ENCODE data around the gene KRTAP5-3.
"Not testable (repeated sequence)": the region's sequence is repeated elsewhere in the genome, so short reads cannot be mapped to it uniquely, and the experiment has no call there.

Gene KRTAP5-3

GRCh38 chr11:1603629-1604028 is 4.6 kb downstream of the KRTAP5-3 start:
- POLR2A ChIA-PET, result no interaction called here
- Histone ChIP-seq H3K4me1 (ENCODE audit: control insufficient read depth, insufficient read depth, low read length) (no peaks in the 10 kb centered on the region), H3K36me3 (ENCODE audit: control insufficient read depth in 2 of 2, insufficient read depth in 1 of 2, low read length in 2 of 2) (no peaks in the 10 kb centered on the region), H3K9me3 (ENCODE audit: control insufficient read depth, insufficient read depth, low read depth, low read length) (no peaks in the 10 kb centered on the region), H3K4me3 (ENCODE audit: low read depth, low read length) (no peak overlapping the region), H3K27ac (ENCODE audit: extremely low read depth, low read depth, low read length) (no peak overlapping the region)
- CTCF ChIA-PET, result no interaction called here
- TF ChIP-seq ZSCAN4 (tag by site-specific recombination; IDR thresholded peaks at IDR 0.05) (peak; percentile 96), ZNF830 (tag by site-specific recombination; IDR thresholded peaks at IDR 0.05; ENCODE audit: low read depth) (no peak)

GRCh38 chr11:1601663-1602062 is 6.6 kb downstream of the KRTAP5-3 start:
- H3K4me3 ChIP-seq (ENCODE audit: low read depth, low read length); POLR2A ChIA-PET; H3K27ac ChIP-seq (ENCODE audit: extremely low read depth, low read depth, low read length); H3K9me3 ChIP-seq (ENCODE audit: control insufficient read depth, insufficient read depth, low read depth, low read length); H3K36me3 ChIP-seq (ENCODE audit: control insufficient read depth in 2 of 2, insufficient read depth in 1 of 2, low read length in 2 of 2); H3K4me1 ChIP-seq (ENCODE audit: control insufficient read depth, insufficient read depth, low read length): not testable (repeated sequence)
- CTCF ChIA-PET, result interaction anchor here (0.6 kb wide), 1 partner anchor 25 kb away, joined by 3 read pairs; no protein-coding TSS in a partner anchor
- peak; percentile 82 for TF ChIP-seq SETDB1 (IDR thresholded peaks at IDR 0.05; ENCODE audit: insufficient read length, low read length)

GRCh38 chr11:1600626-1601025 is 7.6 kb downstream of the KRTAP5-3 start:
- Histone ChIP-seq H3K36me3 (ENCODE audit: control insufficient read depth in 2 of 2, insufficient read depth in 1 of 2, low read length in 2 of 2) (no peaks in the 10 kb centered on the region), H3K9me3 (ENCODE audit: control insufficient read depth, insufficient read depth, low read depth, low read length) (no peaks in the 10 kb centered on the region), H3K4me1 (ENCODE audit: control insufficient read depth, insufficient read depth, low read length) (no peaks in the 10 kb centered on the region), H3K4me3 (ENCODE audit: low read depth, low read length) (no peak overlapping the region), H3K27ac (ENCODE audit: extremely low read depth, low read depth, low read length) (no peak overlapping the region)
- CTCF ChIA-PET, result interaction anchor here (1.6 kb wide), 1 partner anchor 26 kb away, joined by 3 read pairs; no protein-coding TSS in a partner anchor
- no peak for TF ChIP-seq ZNF398 (tag by site-specific recombination; IDR thresholded peaks at IDR 0.05)
- no peak for TF ChIP-seq ZNF692 (tag by site-specific recombination; IDR thresholded peaks at IDR 0.05)
- TF ChIP-seq ZNF184 (tag by site-specific recombination; IDR thresholded peaks at IDR 0.05), result no peak
- TF ChIP-seq BCL11B (tag by site-specific recombination; IDR thresholded peaks at IDR 0.05; ENCODE audit: low read depth), result no peak
- no peak for TF ChIP-seq SCRT2 (tag by site-specific recombination; IDR thresholded peaks at IDR 0.05)
- TF ChIP-seq ATF2 (tag by site-specific recombination; IDR thresholded peaks at IDR 0.05; ENCODE audit: low read depth), result no peak
- no peak for TF ChIP-seq ZNF785 (tag by site-specific recombination; IDR thresholded peaks at IDR 0.05)
- no peak for TF ChIP-seq ZNF677 (tag by site-specific recombination; IDR thresholded peaks at IDR 0.05)
- no peak for TF ChIP-seq ZNF558 (tag by site-specific recombination; IDR thresholded peaks at IDR 0.05)
- TF ChIP-seq ZNF704 (tag by site-specific recombination; IDR thresholded peaks at IDR 0.05), result no peak
- no peak for TF ChIP-seq ZSCAN23 (tag by site-specific recombination; IDR thresholded peaks at IDR 0.05)
- TF ChIP-seq ZNF521 (tag by site-specific recombination; IDR thresholded peaks at IDR 0.05), result no peak
- TF ChIP-seq ZNF830 (tag by site-specific recombination; IDR thresholded peaks at IDR 0.05; ENCODE audit: low read depth), result no peak
- POLR2A ChIA-PET, result no interaction called here

All from HEK293 (cell line).